H1 (cell line): Measurements from ENCODE around the gene FIG4. TPM values are rescaled to one million over a fixed set of nuclear protein-coding genes. Genes with fewer than 3 reads are reported as not detected.

ENCODE experiments used
- CTCF ChIA-PET: fragments of 300-600 bp; sonication (Branson Sonifier 250); formaldehyde crosslinking; loops from one replicate; lab custom pipeline; 2021; ENCODE audit not compliant: partially characterized antibody; lab: Charles Lee
- POLR2A ChIA-PET: fragments of 300-600 bp; sonication (Branson Sonifier 250); formaldehyde crosslinking; loops from one replicate; lab custom pipeline; 2021; ENCODE audit warnings: inconsistent platforms; ENCODE audit not compliant: partially characterized antibody; lab: Charles Lee
- DNase-seq, 2 experiments: peaks; one replicate each; pipeline versions ENCODE4 v3.0.0 to v3.0.0-alpha.2; 2010 to 2022; ENCODE audit warnings: low spot score in 2 of 2, low read depth in 1 of 2, mixed read lengths in 1 of 2
- FAIRE-seq: peaks from 2 replicates; lab custom pipeline; 2011; peaks lifted over from hg19 to GRCh38; lab: Jason Lieb, UNC
- H2AFZ ChIP-seq: 2 replicates; pipeline ENCODE4 v1.8.1; 2012; ENCODE audit warnings: low read length, inconsistent platforms
- H2AK5ac ChIP-seq: 2 replicates; pipeline ENCODE4 v1.6.1; 2013; ENCODE audit warnings: low read depth, low read length
- H2BK120ac ChIP-seq: replicated peaks from 2 replicates; pipeline ENCODE3; 2013; ENCODE audit warnings: low read depth, low read length, inconsistent platforms
- H2BK12ac ChIP-seq: 2 replicates; pipeline ENCODE4 v1.6.1; 2013; ENCODE audit warnings: low read depth, low read length
- H2BK15ac ChIP-seq: 2 replicates; pipeline ENCODE4 v1.6.1; 2013; ENCODE audit warnings: low read length
- H2BK20ac ChIP-seq: 2 replicates; pipeline ENCODE4 v1.6.1; 2013; ENCODE audit warnings: low read length
- H2BK5ac ChIP-seq: 2 replicates; pipeline ENCODE4 v1.6.1; 2013; ENCODE audit warnings: low read depth, low read length
- H3K14ac ChIP-seq: 2 replicates; pipeline ENCODE4 v1.6.1; 2013; ENCODE audit warnings: inconsistent platforms; ENCODE audit not compliant: insufficient read length
- H3K18ac ChIP-seq: 2 replicates; pipeline ENCODE4 v1.6.1; 2013; ENCODE audit warnings: low read length; ENCODE audit errors: extremely low read depth
- H3K23ac ChIP-seq: 2 replicates; pipeline ENCODE4 v1.6.1; 2013; ENCODE audit warnings: inconsistent platforms; ENCODE audit not compliant: insufficient read length
- H3K23me2 ChIP-seq: 2 replicates; pipeline ENCODE4 v1.6.1; 2013; ENCODE audit warnings: low read depth, low read length
- H3K27ac ChIP-seq: 2 replicates; pipeline ENCODE4 v1.6.1; 2011; ENCODE audit warnings: low read depth, low read length, inconsistent platforms
- H3K27me3 ChIP-seq, 4 experiments: replicated peaks in 1 of 4; 1 replicate in 1 of 4; 2 replicates in 3 of 4; pipeline versions ENCODE4 v1.6.1 to v1.8.1; 2011 to 2013; ENCODE audit warnings: low read length in 3 of 4, mild to moderate bottlenecking in 3 of 4, inconsistent platforms in 2 of 4, mixed read lengths in 2 of 4, moderate library complexity in 1 of 4; ENCODE audit not compliant: control insufficient read depth in 3 of 4, insufficient read depth in 3 of 4; ENCODE audit errors: extremely low read depth in 1 of 4
- H3K36me3 ChIP-seq, 4 experiments: 2 replicates each; pipeline versions ENCODE4 v1.6.1 to v1.8.1; 2011 to 2013; ENCODE audit warnings: mild to moderate bottlenecking in 4 of 4, low read length in 3 of 4, moderate library complexity in 2 of 4, control low read depth in 1 of 4, inconsistent platforms in 1 of 4; ENCODE audit not compliant: insufficient read depth in 4 of 4, control insufficient read depth in 2 of 4
- H3K4ac ChIP-seq: replicated peaks from 2 replicates; pipeline ENCODE3; 2013; ENCODE audit warnings: low read length, low read depth, mixed read lengths, inconsistent platforms; ENCODE audit not compliant: insufficient read length
- H3K4me1 ChIP-seq, 4 experiments: replicated peaks in 1 of 4; 1 replicate in 1 of 4; 2 replicates in 3 of 4; pipeline versions ENCODE4 v1.6.1 to v1.8.1; 2011 to 2013; ENCODE audit warnings: low read length in 3 of 4, inconsistent platforms in 2 of 4, mixed read lengths in 1 of 4; ENCODE audit not compliant: insufficient read depth in 4 of 4, control insufficient read depth in 3 of 4
- H3K4me2 ChIP-seq, 2 experiments: 2 replicates each; pipeline versions ENCODE4 v1.6.1 to v1.8.1; 2011 to 2013; ENCODE audit warnings: low read depth in 2 of 2, low read length in 2 of 2, control low read depth in 1 of 2, inconsistent platforms in 1 of 2, mild to moderate bottlenecking in 1 of 2; ENCODE audit not compliant: insufficient read depth in 1 of 2
- H3K4me3 ChIP-seq, 4 experiments: fragments of 200-600, 300-600 bp in 1 of 4; sonication (generic), shearing (Covaris generic), sonication (Bioruptor Twin) in 1 of 4; 2 replicates each; pipeline versions ENCODE4 v1.5.1 to v1.8.1; 2011 to 2016; ENCODE audit warnings: low read length in 4 of 4, low read depth in 3 of 4, control low read depth in 2 of 4, inconsistent platforms in 2 of 4, mild to moderate bottlenecking in 2 of 4, mixed read lengths in 1 of 4, moderate library complexity in 1 of 4; ENCODE audit not compliant: insufficient read depth in 2 of 4; ENCODE audit errors: extremely low read depth in 1 of 4
- H3K56ac ChIP-seq: replicated peaks from 2 replicates; pipeline ENCODE3; 2013; ENCODE audit warnings: low read depth, mild to moderate bottlenecking, mixed read lengths, low read length, inconsistent platforms; ENCODE audit not compliant: insufficient read length
- H3K79me1 ChIP-seq: 2 replicates; pipeline ENCODE4 v1.6.1; 2013; ENCODE audit warnings: low read depth, low read length, control low read depth
- H3K79me2 ChIP-seq, 2 experiments: 2 replicates each; pipeline versions ENCODE4 v1.6.1 to v1.8.1; 2012 to 2013; ENCODE audit warnings: low read length in 2 of 2, mild to moderate bottlenecking in 2 of 2, inconsistent platforms in 1 of 2; ENCODE audit not compliant: insufficient read depth in 2 of 2, control insufficient read depth in 1 of 2
- H3K9ac ChIP-seq, 4 experiments: replicated peaks in 1 of 4; 1 replicate in 1 of 4; 2 replicates in 3 of 4; pipeline versions ENCODE4 v1.6.1 to v1.8.1; 2011 to 2013; ENCODE audit warnings: low read depth in 3 of 4, low read length in 3 of 4, control low read depth in 2 of 4, mild to moderate bottlenecking in 2 of 4, moderate library complexity in 2 of 4, inconsistent platforms in 1 of 4; ENCODE audit errors: extremely low read depth in 1 of 4
- H3K9me3 ChIP-seq, 2 experiments: 2 replicates each; pipeline versions ENCODE4 v1.6.1 to v1.8.1; 2012 to 2013; ENCODE audit warnings: mild to moderate bottlenecking in 2 of 2, moderate library complexity in 2 of 2, control low read depth in 1 of 2, inconsistent platforms in 1 of 2, low read depth in 1 of 2, low read length in 1 of 2, mixed read lengths in 1 of 2; ENCODE audit not compliant: insufficient read depth in 2 of 2
- H4K20me1 ChIP-seq, 2 experiments: replicated peaks in 1 of 2; 2 replicates each; pipeline versions ENCODE3 to v1.8.1; 2011 to 2013; ENCODE audit warnings: inconsistent platforms in 2 of 2, low read length in 2 of 2, mild to moderate bottlenecking in 1 of 2; ENCODE audit not compliant: insufficient read depth in 2 of 2, control insufficient read depth in 1 of 2
- H4K5ac ChIP-seq: 2 replicates; pipeline ENCODE4 v1.6.1; 2013; ENCODE audit warnings: low read length, low read depth, mixed read lengths, inconsistent platforms; ENCODE audit not compliant: insufficient read length
- H4K8ac ChIP-seq: 2 replicates; pipeline ENCODE4 v1.8.0; 2013; ENCODE audit warnings: mild to moderate bottlenecking, moderate library complexity, low read length, inconsistent platforms; ENCODE audit not compliant: insufficient read depth; ENCODE audit errors: extremely low read depth
- H4K91ac ChIP-seq: replicated peaks from 2 replicates; pipeline ENCODE3; 2013; ENCODE audit warnings: low read length, mixed read lengths, inconsistent platforms; ENCODE audit not compliant: insufficient read length
- ASH2L ChIP-seq: fragments of 200-600, 300-600 bp; sonication (generic); IDR thresholded peaks from one replicate; pipeline ENCODE4 v1.7.1; 2017; ENCODE audit warnings: low read length
- CBX5 ChIP-seq: fragments of 300-800, 300-1000 bp; sonication (generic); IDR thresholded peaks from 2 replicates; pipeline ENCODE4 v1.7.1; 2016; ENCODE audit warnings: antibody characterized with exemption, low read length, low read depth
- CHD1 ChIP-seq: IDR thresholded peaks from 2 replicates; pipeline ENCODE4 v1.6.1; 2012; ENCODE audit warnings: low read depth, low read length, improper control_type of control experiment
- EP300 ChIP-seq, 2 experiments: IDR thresholded peaks; 1 replicate in 1 of 2; 2 replicates in 1 of 2; pipeline ENCODE4 v1.6.1; 2011 to 2012; ENCODE audit warnings: low read depth in 2 of 2, low read length in 2 of 2, mild to moderate bottlenecking in 2 of 2, borderline replicate concordance in 1 of 2, inconsistent platforms in 1 of 2, moderate library complexity in 1 of 2
- GABPA ChIP-seq: IDR thresholded peaks from 2 replicates; pipeline ENCODE4 v1.6.1; 2011; ENCODE audit warnings: mild to moderate bottlenecking, low read length, moderate library complexity, borderline replicate concordance; ENCODE audit not compliant: insufficient read depth
- JUND ChIP-seq: IDR thresholded peaks from 2 replicates; pipeline ENCODE4 v1.6.1; 2011; ENCODE audit warnings: mild to moderate bottlenecking, improper control_type of control experiment, low read length
- RFX5 ChIP-seq: IDR thresholded peaks from 2 replicates; pipeline ENCODE4 v1.6.1; 2011; ENCODE audit warnings: low read depth, low read length, improper control_type of control experiment, borderline replicate concordance
- SIRT6 ChIP-seq: IDR thresholded peaks from one replicate; pipeline ENCODE4 v1.7.1; 2012; ENCODE audit warnings: low read length, inconsistent platforms
- SP1 ChIP-seq: IDR thresholded peaks from 2 replicates; pipeline ENCODE4 v1.6.1; 2011; ENCODE audit warnings: low read depth, low read length
- TAF7 ChIP-seq: optimal IDR thresholded peaks from 2 replicates; pipeline ENCODE3; 2011; ENCODE audit warnings: low read depth, mild to moderate bottlenecking, inconsistent platforms, low read length, moderate library complexity, borderline replicate concordance
- TEAD4 ChIP-seq: IDR thresholded peaks from 2 replicates; pipeline ENCODE4 v1.6.1; 2012; ENCODE audit warnings: low read depth, low read length, inconsistent platforms, mixed read lengths
- WGBS, 2 experiments: shearing (Covaris generic) in 1 of 2; methylation state at CpG; one replicate each; pipeline versions ENCODE4 v1.1.6 to v1.1.7; 2013 to 2015; ENCODE audit warnings: low lambda C conversion rate in 2 of 2, mixed read lengths in 2 of 2, inconsistent platforms in 1 of 2, low coverage in 1 of 2, missing lambda C conversion rate in 1 of 2; ENCODE audit not compliant: insufficient replicate concordance in 2 of 2, insufficient coverage in 1 of 2, insufficient read length in 1 of 2; ENCODE audit errors: extremely low coverage in 1 of 2, missing lambda C conversion rate in 1 of 2; 5-methylcytosine and 5-hydroxymethylcytosine counted together
- polyA plus RNA-seq, 7 experiments: library from polyadenylated mRNA; depleted of rRNA in 3 of 7; stranded (reverse) in 5 of 7; unstranded in 2 of 7; fragments of >200 nt in 5 of 7; fragments of 200-250 nt in 2 of 7; gene quantifications; 1 replicate in 5 of 7; 2 replicates in 1 of 7; 4 replicates in 1 of 7; pipeline versions ENCODE4 v1.2.1 to v1.2.3, GENCODE V29; 2011 to 2013; ENCODE audit warnings: missing spikeins in 2 of 7, mixed read lengths in 2 of 7
- total RNA-seq: library from RNA; stranded (reverse); fragmentation: NEBNext Ultra II Directional; extraction: Animal tissue kit (Norgen Biotek cat#: 25700); gene quantifications from 2 replicates; pipeline ENCODE4 v1.2.1, GENCODE V29; 2021
- TF ChIP-seq, protein P1 (sequence below): IDR thresholded peaks from 2 replicates; pipeline ENCODE4 v1.6.1; 2012; ENCODE audit warnings: low read length, inconsistent platforms
- TF ChIP-seq, protein P2 (sequence below): IDR thresholded peaks from 2 replicates; pipeline ENCODE4 v1.6.1; 2012; ENCODE audit warnings: inconsistent platforms

Gene FIG4
- total and polyA plus RNA-seq, 2 of the 8 experiments (the other 6 are each of a cell fraction or from before 2014, with no cell fraction given), result 11.8 to 21.9 TPM

DNA sequence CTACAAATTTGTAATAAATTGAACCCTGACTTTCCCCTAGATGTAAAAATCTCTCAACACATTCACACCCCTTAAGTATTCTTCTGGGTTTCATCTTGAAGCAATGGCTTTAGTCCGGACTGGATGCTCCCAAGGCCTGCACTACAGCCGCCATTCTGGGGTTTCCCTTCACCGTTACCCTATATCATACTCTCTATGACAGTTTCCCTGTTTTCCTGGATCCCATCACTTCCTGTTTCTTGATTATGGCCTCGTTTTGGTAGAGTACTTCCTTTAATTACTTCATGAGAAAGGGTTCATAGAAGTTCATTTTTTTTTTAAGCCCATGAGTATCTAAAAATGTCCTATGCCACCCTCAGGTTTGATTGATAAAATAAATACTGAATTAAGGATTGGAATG lies 11.7 kb downstream of the FIG4 start:
- no peak overlapping the region for H2AFZ ChIP-seq
- no peaks in the 10 kb centered on the region for H3K23me2 ChIP-seq
- DNase-seq, result no peak
- H3K27me3 ChIP-seq, result no peaks in the 10 kb centered on the region
- H3K36me3 ChIP-seq, result no peaks in the 10 kb centered on the region
- H3K4me1 ChIP-seq, result peaks cover 0 to 5% (median 3%) of the 10 kb centered on the region in 4 experiments; a peak in 5 of 7 replicates
- H2BK5ac ChIP-seq, result no peak overlapping the region
- no peak overlapping the region for H3K4me2 ChIP-seq
- H3K23ac ChIP-seq, result no peak overlapping the region
- H4K20me1 ChIP-seq, result no peaks in the 10 kb centered on the region
- 87% methylated on average over 4 of the region's 4 CpGs; no CpG with 5 or more reads in 1 of the 2 experiments for WGBS, 2 experiments
- no peak overlapping the region for H4K5ac ChIP-seq
- H3K4ac ChIP-seq, result no peak overlapping the region
- no peak overlapping the region for H3K14ac ChIP-seq
- no peak overlapping the region for H3K18ac ChIP-seq
- H3K27ac ChIP-seq, result no peak overlapping the region
- H2BK12ac ChIP-seq, result no peak overlapping the region
- no peak overlapping the region for H3K56ac ChIP-seq
- H3K79me1 ChIP-seq, result 0 out of 2 replicates have a peak, but pooled peaks cover 4% of the 10 kb centered on the region
- H2BK15ac ChIP-seq, result no peak overlapping the region
- H2BK20ac ChIP-seq, result no peak overlapping the region
- peaks cover 0 to 6% of the 10 kb centered on the region in 2 experiments; a peak in 1 of 4 replicates for H3K79me2 ChIP-seq
- no peaks in the 10 kb centered on the region for H3K9me3 ChIP-seq
- H4K8ac ChIP-seq, result no peak overlapping the region
- ChIA-PET CTCF (interaction anchor here (1.0 to 7.8 kb wide), 8 partner anchors 11 to 350 kb away, joined by 3 to 129 read pairs (median 16); partner anchors contain the start of genes AK9 and FIG4), POLR2A (no interaction called here)
- H3K4me3 ChIP-seq, result no peak overlapping the region
- H3K9ac ChIP-seq, result no peak overlapping the region
- H4K91ac ChIP-seq, result no peak overlapping the region
- no peak overlapping the region for H2BK120ac ChIP-seq
- H2AK5ac ChIP-seq, result no peak overlapping the region
- no peak for TF ChIP-seq RFX5
- TF ChIP-seq, protein P1, sequence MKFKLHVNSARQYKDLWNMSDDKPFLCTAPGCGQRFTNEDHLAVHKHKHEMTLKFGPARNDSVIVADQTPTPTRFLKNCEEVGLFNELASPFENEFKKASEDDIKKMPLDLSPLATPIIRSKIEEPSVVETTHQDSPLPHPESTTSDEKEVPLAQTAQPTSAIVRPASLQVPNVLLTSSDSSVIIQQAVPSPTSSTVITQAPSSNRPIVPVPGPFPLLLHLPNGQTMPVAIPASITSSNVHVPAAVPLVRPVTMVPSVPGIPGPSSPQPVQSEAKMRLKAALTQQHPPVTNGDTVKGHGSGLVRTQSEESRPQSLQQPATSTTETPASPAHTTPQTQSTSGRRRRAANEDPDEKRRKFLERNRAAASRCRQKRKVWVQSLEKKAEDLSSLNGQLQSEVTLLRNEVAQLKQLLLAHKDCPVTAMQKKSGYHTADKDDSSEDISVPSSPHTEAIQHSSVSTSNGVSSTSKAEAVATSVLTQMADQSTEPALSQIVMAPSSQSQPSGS, result no peak
- TF ChIP-seq CBX5, result no peak
- TF ChIP-seq TAF7, result no peak
- TF ChIP-seq ASH2L, result no peak
- TF ChIP-seq SIRT6, result no peak
- no peak for TF ChIP-seq EP300 (IDR thresholded peaks at IDR 0.05; ENCODE audit: borderline replicate concordance in 1 of 2, low read depth in 2 of 2, low read length in 2 of 2)
- no peak for TF ChIP-seq CHD1
- no peak for TF ChIP-seq JUND
- no peak for TF ChIP-seq GABPA
- TF ChIP-seq TEAD4, result no peak
- TF ChIP-seq SP1, result no peak
- TF ChIP-seq, protein P2, sequence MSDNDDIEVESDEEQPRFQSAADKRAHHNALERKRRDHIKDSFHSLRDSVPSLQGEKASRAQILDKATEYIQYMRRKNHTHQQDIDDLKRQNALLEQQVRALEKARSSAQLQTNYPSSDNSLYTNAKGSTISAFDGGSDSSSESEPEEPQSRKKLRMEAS, result no peak
- FAIRE-seq, result no peak
